K562 (cell line): ENCODE results near the gene CD4. TPM values are rescaled to one million over a fixed set of nuclear protein-coding genes. Genes with fewer than 3 reads are reported as not detected.
A peak's percentile ranks its signal among the peaks of the same experiment; 100 is the strongest.

Experiments used
- ATAC-seq: fragments of 200-7000 bp; cut with Tn5 transposase; 3 replicates; pipeline ENCODE4 v1.9.1; 2020; ENCODE audit warnings: moderate library complexity
- BruUV-seq: library from RNA; stranded (reverse); fragments of 400-500 nt; replicated peaks from 2 replicates; lab custom pipeline; 2021; lab: Mats Ljungman, UMichigan
- CTCF ChIA-PET: fragments of 300-600 bp; formaldehyde crosslinking; extraction: SDS; loops from one replicate; lab custom pipeline; 2021; ENCODE audit warnings: low intra/inter-chr PET ratio; lab: Yijun Ruan, JAX
- POLR2A ChIA-PET: fragments of 300-600, 350-650 bp; sonication (Branson Sonifier 250); formaldehyde crosslinking; extraction: SDS; loops from one replicate; lab custom pipeline; 2021; ENCODE audit warnings: antibody characterized with exemption, inconsistent platforms; lab: Yijun Ruan, JAX
- DNase-seq, 4 experiments: peaks; one replicate each; pipeline versions ENCODE4 v3.0.0 to v3.0.0-alpha.2; 2011 to 2018; ENCODE audit warnings: low spot score in 3 of 4, mixed read lengths in 3 of 4; ENCODE audit errors: extremely low read depth in 1 of 4
- FAIRE-seq: peaks from 2 replicates; lab custom pipeline; 2011; peaks lifted over from hg19 to GRCh38; lab: Jason Lieb, UNC
- H2AFZ ChIP-seq: 2 replicates; pipeline ENCODE4 v1.6.0; 2011; ENCODE audit warnings: low read depth, low read length, control low read depth, inconsistent platforms
- H3K27ac ChIP-seq: fragments of 200-600 bp; 3 replicates; pipeline ENCODE4 v1.8.0; 2011; ENCODE audit warnings: low read depth, mild to moderate bottlenecking, control low read depth, inconsistent platforms, low read length, moderate library complexity, mixed read lengths; ENCODE audit errors: extremely low read depth
- H3K27me3 ChIP-seq, 2 experiments: fragments of 300-600 bp in 1 of 2; 2 replicates in 1 of 2; 3 replicates in 1 of 2; pipeline versions ENCODE4 v1.6.0 to v1.8.0; 2011; ENCODE audit warnings: inconsistent platforms in 2 of 2, low read length in 2 of 2, mild to moderate bottlenecking in 1 of 2, mixed read lengths in 1 of 2, moderate library complexity in 1 of 2; ENCODE audit not compliant: control insufficient read depth in 2 of 2, insufficient read depth in 2 of 2
- H3K36me3 ChIP-seq: fragments of 300-600 bp; 3 replicates; pipeline ENCODE4 v1.8.0; 2011; ENCODE audit warnings: mild to moderate bottlenecking, low read length, inconsistent platforms; ENCODE audit not compliant: control insufficient read depth, insufficient read depth
- H3K4me1 ChIP-seq, 2 experiments: fragments of 200-600 bp in 1 of 2; replicated peaks in 1 of 2; 2 replicates in 1 of 2; 3 replicates in 1 of 2; pipeline versions ENCODE4 v1.5.1 to v1.8.0; 2011; ENCODE audit warnings: inconsistent platforms in 2 of 2, low read length in 2 of 2, mild to moderate bottlenecking in 1 of 2, mixed read lengths in 1 of 2, moderate library complexity in 1 of 2; ENCODE audit not compliant: control insufficient read depth in 2 of 2, insufficient read depth in 2 of 2
- H3K4me2 ChIP-seq: 2 replicates; pipeline ENCODE4 v1.6.1; 2011; ENCODE audit warnings: low read length, control low read depth, inconsistent platforms, mixed read lengths; ENCODE audit not compliant: insufficient read depth
- H3K4me3 ChIP-seq: fragments of 200-600 bp; sonication (generic), shearing (Covaris generic); 2 replicates; pipeline ENCODE4 v1.5.1; 2016; ENCODE audit warnings: control low read depth, inconsistent platforms
- H3K79me2 ChIP-seq: fragments of 200-600 bp; 3 replicates; pipeline ENCODE4 v1.8.0; 2011; ENCODE audit warnings: low read length, inconsistent platforms; ENCODE audit not compliant: control insufficient read depth, insufficient read depth
- H3K9ac ChIP-seq, 2 experiments: 2 replicates each; pipeline versions ENCODE4 v1.6.0 to v1.6.1; 2011; ENCODE audit warnings: low read depth in 2 of 2, low read length in 2 of 2, control low read depth in 1 of 2, inconsistent platforms in 1 of 2, mild to moderate bottlenecking in 1 of 2, mixed read lengths in 1 of 2; ENCODE audit not compliant: insufficient read depth in 1 of 2
- H3K9me1 ChIP-seq: one replicate; pipeline ENCODE4 v1.6.0; 2011; ENCODE audit warnings: inconsistent platforms, mild to moderate bottlenecking, low read length, moderate library complexity; ENCODE audit not compliant: control insufficient read depth, insufficient read depth
- H3K9me3 ChIP-seq: replicated peaks from 2 replicates; pipeline ENCODE4 v1.5.1; 2011; ENCODE audit warnings: low read depth, low read length, inconsistent platforms; ENCODE audit not compliant: control insufficient read depth, insufficient read depth
- H4K20me1 ChIP-seq: replicated peaks from 2 replicates; pipeline ENCODE4 v1.6.1; 2011; ENCODE audit warnings: low read length, inconsistent platforms, mixed read lengths; ENCODE audit not compliant: control insufficient read depth, insufficient read depth
- KAT7 ChIP-seq: sonication (generic); formaldehyde crosslinking; IDR thresholded peaks from 2 replicates; pipeline ENCODE4 v1.8.0; 2022; ENCODE audit warnings: missing genetic modification reagents, mild to moderate bottlenecking, borderline replicate concordance
- NBN ChIP-seq: fragments of 450-650 bp; IDR thresholded peaks from 2 replicates; pipeline ENCODE4 v1.6.1; 2016; ENCODE audit warnings: low read depth, mild to moderate bottlenecking
- SAP30 ChIP-seq: fragments of 200-600 bp; sonication (generic); IDR thresholded peaks from 2 replicates; pipeline ENCODE4 v1.6.1; 2012; ENCODE audit warnings: borderline replicate concordance, low read depth, mild to moderate bottlenecking, moderate library complexity, low read length, control low read depth, inconsistent platforms; ENCODE audit not compliant: insufficient read depth, poor library complexity, severe bottlenecking
- TSC22D4 ChIP-seq: fragments of 450-650 bp; IDR thresholded peaks from 2 replicates; pipeline ENCODE4 v1.6.1; 2016; ENCODE audit warnings: missing genetic modification characterization, missing biosample characterization, control low read depth
- ZNF232 ChIP-seq: sonication (generic); formaldehyde crosslinking; IDR thresholded peaks from 2 replicates; pipeline ENCODE4 v1.8.0; 2022; ENCODE audit warnings: mild to moderate bottlenecking, missing genetic modification reagents
- ZNF263 ChIP-seq: sonication (generic); formaldehyde crosslinking; IDR thresholded peaks from 2 replicates; pipeline ENCODE4 v1.8.0; 2022; ENCODE audit warnings: mild to moderate bottlenecking, missing genetic modification reagents, borderline replicate concordance
- WGBS: fragments of 100-300 bp; shearing (Covaris generic); methylation state at CpG from one replicate; pipeline ENCODE4 v1.1.6; 2016; ENCODE audit warnings: low coverage, mixed read lengths; ENCODE audit not compliant: insufficient coverage; ENCODE audit errors: missing lambda C conversion rate; 5-methylcytosine and 5-hydroxymethylcytosine counted together
- in situ Hi-C: fragments of 300-500 bp; cut with MboI; formaldehyde crosslinking; loops from 4 replicates; pipeline ENCODE4 v1.15.0; 2018; ENCODE audit warnings: inconsistent platforms, mixed read lengths
- intact Hi-C: fragments of 100-400 bp; cut with micrococcal nuclease; formaldehyde crosslinking; loops from 2 replicates; pipeline ENCODE4 v1.14.2; 2022
- polyA plus RNA-seq, 8 experiments: library from polyadenylated mRNA; depleted of rRNA in 4 of 8; stranded (reverse) in 5 of 8; unstranded in 3 of 8; fragments of >200 nt; fragmentation: Nextera tagmentation in 2 of 8; fragmentation: Illumina TruSeq in 1 of 8; extraction: Ambion mirVana in 2 of 8; extraction: Trizol in 1 of 8; gene quantifications; 2 replicates each; pipeline versions ENCODE4 v1.2.1 to v1.2.3, GENCODE V29; 2011 to 2014; ENCODE audit warnings: inconsistent platforms in 1 of 8, missing spikeins in 1 of 8
- total RNA-seq, 7 experiments: library from RNA; depleted of rRNA in 6 of 7; stranded (reverse); fragments of >200 nt in 6 of 7; fragmentation: Illumina TruSeq in 2 of 7; extraction: Trizol in 2 of 7; gene quantifications; 2 replicates each; pipeline versions ENCODE4 v1.2.1 to v1.2.3, GENCODE V29; 2011 to 2021; ENCODE audit warnings: low replicate concordance in 1 of 7
- TF ChIP-seq, protein P1 (sequence below), 3 experiments: IDR thresholded peaks in 2 of 3; conservative IDR thresholded peaks in 1 of 3; 2 replicates each; pipeline ENCODE4 v1.5.1; 2011 to 2012; ENCODE audit warnings: low read length in 3 of 3, mild to moderate bottlenecking in 3 of 3, control low read depth in 2 of 3, improper control_type of control experiment in 1 of 3, inconsistent platforms in 1 of 3, low read depth in 1 of 3, mixed read lengths in 1 of 3, moderate library complexity in 1 of 3; ENCODE audit not compliant: insufficient read depth in 2 of 3

CD4 gene
- total and polyA plus RNA-seq, 9 of the 15 experiments (the other 6 are each of a cell fraction or from before 2014, with no cell fraction given) = 0.06 to 0.27 (median 0.09) TPM; not detected in 5

DNA sequence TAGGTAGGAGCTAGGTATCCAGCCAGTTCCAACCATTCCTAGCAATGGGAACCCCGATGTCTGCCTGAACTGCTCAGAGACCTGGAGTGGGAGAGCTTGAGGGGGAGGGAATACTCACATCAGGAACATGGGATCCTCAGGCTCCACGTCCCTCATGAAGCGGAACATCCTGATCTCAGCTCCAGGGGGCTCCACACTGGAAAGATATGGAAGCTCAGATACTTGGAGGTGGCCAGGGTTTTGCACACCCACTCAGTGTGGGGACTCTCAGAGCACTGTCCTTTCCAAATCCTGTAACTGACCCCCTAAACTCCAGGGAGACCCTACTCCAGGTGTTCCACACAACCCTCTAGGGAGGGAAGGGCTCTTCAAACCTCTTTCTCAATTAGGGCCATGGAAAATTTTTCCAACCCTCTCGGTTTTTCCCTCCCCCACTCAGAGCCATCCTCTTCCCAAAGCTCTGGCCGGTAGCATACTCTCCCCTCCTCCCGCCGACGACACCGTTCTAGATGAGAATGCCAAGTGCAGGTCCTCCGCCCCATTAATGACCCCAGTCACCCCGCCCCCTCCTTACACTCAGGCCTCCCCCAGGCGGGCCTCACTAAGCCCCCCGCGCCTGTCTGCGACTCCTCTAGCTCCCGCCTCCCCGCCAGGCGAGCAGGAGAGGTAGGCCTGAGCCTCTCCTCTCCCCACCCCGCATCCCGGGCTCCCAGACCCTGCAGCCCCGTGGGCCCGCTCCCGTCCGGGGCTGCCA is 37.0 kb upstream of the CD4 start:
- FAIRE-seq = peak; percentile 56
- H2AFZ ChIP-seq = peak overlapping the region; percentile 83

More for the DNA sequence above, 37.0 kb upstream of the CD4 start:
- H3K4me2 ChIP-seq = peak overlapping the region; percentile 99
- H3K9me3 ChIP-seq = no peaks in the 10 kb centered on the region
- DNase-seq (peak in 3 of 4 experiments; percentile 34 to 66 (median 62)), ATAC-seq (peak; percentile 19)
- 4% methylated on average over 3 of the region's 24 CpGs for WGBS
- H3K36me3 ChIP-seq = peaks cover 48% of the 10 kb centered on the region; the same call in 2 of the 3 replicates
- H3K9ac ChIP-seq = peak overlapping the region; percentile 98 to 99
- TF ChIP-seq NBN (no peak), ZNF232 (CRISPR knock-in tag) (0 out of 2 replicates have a peak, but pooled peaks have one; percentile 33), SAP30 (peak; percentile 28), TSC22D4 (tag) (no peak), ZNF263 (CRISPR knock-in tag) (0 out of 2 replicates have a peak, but pooled peaks have one; percentile 12), KAT7 (CRISPR knock-in tag) (0 out of 2 replicates have a peak, but pooled peaks have one; percentile 8)
- TF ChIP-seq, protein P1, sequence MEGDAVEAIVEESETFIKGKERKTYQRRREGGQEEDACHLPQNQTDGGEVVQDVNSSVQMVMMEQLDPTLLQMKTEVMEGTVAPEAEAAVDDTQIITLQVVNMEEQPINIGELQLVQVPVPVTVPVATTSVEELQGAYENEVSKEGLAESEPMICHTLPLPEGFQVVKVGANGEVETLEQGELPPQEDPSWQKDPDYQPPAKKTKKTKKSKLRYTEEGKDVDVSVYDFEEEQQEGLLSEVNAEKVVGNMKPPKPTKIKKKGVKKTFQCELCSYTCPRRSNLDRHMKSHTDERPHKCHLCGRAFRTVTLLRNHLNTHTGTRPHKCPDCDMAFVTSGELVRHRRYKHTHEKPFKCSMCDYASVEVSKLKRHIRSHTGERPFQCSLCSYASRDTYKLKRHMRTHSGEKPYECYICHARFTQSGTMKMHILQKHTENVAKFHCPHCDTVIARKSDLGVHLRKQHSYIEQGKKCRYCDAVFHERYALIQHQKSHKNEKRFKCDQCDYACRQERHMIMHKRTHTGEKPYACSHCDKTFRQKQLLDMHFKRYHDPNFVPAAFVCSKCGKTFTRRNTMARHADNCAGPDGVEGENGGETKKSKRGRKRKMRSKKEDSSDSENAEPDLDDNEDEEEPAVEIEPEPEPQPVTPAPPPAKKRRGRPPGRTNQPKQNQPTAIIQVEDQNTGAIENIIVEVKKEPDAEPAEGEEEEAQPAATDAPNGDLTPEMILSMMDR (IDR thresholded peaks at IDR 0.05 in 2 of 3, conservative IDR thresholded peaks at IDR 0.05 in 1 of 3; ENCODE audit: insufficient read depth in 2 of 3, low read depth in 1 of 3, low read length in 3 of 3) = 0 out of 6 replicates have a peak, but pooled peaks of 1 of the 3 experiments have one; percentile 34
- BruUV-seq = TSS peak; percentile 56
- H3K27me3 ChIP-seq = no peaks in the 10 kb centered on the region
- peak overlapping the region; percentile 99 for H3K27ac ChIP-seq
- H3K4me1 ChIP-seq = peaks cover 24 to 26% of the 10 kb centered on the region in 2 experiments
- in situ Hi-C loops (no loop called here), intact Hi-C loops (no loop called here)
- peaks cover 5% of the 10 kb centered on the region; the same call in 1 of the 2 replicates for H4K20me1 ChIP-seq
- CTCF ChIA-PET = interaction anchor here (0.6 kb wide), 1 partner anchor 19 kb away, joined by 3 read pairs; no protein-coding TSS in a partner anchor
- H3K9me1 ChIP-seq = peaks cover 3% of the 10 kb centered on the region
- H3K4me3 ChIP-seq = peak overlapping the region; percentile 99
- POLR2A ChIA-PET = interaction anchor here (0.7 to 2.4 kb wide), 10 partner anchors 12 to 191 kb away, joined by 3 to 10 read pairs (median 4); partner anchors contain the start of genes COPS7A, GPR162, P3H3 and RNU7-1
- peaks cover 31% of the 10 kb centered on the region for H3K79me2 ChIP-seq
